HG03520 (cell line): Measurements from ENCODE around the gene MET.

Source experiments
- ATAC-seq: cut with Tn5 transposase; IDR thresholded peaks from one replicate; pipeline ENCODE4 v1.9.1; 2021; ENCODE audit warnings: mild to moderate bottlenecking, moderate library complexity; ENCODE audit not compliant: unreplicated experiment

MET gene

GRCh38 chr7:116837586-116837985, 165.6 kb downstream of the MET start:
- ATAC-seq = no peak

DNA sequence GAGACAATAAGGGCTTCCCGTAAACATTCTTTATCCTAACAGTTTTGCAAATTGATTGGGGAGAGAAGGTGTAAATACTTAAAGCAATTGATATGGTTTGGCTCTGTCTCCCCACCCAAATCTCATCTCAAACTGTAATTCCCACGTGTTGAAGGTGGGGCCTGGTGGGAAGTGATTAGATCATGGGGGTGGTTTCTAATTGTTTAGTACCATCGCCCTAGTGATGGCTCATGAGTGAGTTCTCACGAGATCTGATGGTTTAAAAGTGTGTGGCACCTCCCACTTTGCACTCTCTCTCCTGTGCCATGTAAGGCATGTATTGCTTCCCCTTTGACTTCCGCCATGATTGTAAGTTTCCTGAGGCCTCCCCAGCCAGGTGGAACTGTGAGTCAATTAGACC, 168.3 kb downstream of the MET start:
- no peak for ATAC-seq

GRCh38 chr7:116842371-116842770, 170.4 kb downstream of the MET start:
- no peak for ATAC-seq

DNA sequence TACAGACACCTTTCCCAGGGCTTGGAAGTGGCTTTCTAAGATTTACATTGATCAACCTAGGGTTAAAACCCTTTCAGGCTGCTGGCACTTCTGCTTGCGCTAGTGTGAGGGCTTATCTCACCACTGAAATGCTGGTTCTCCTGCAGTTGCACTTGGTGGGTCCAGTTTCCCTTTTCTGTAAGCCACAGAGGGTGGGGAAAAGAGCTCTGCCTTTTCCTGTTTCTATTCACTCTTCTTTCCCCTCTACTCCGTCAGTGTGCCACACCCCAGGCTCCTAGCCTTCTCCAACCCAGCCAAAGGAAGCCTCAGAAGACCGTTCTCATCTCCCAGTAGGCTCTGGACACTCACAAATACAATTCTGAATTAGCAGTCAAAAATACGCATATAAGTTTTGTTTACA, 171.4 kb downstream of the MET start:
- ATAC-seq = no peak
